NCI-H1092 treated with DMSO at 0.1 percent for 48 hours (cell line): ENCODE results near the gene FCGR3A.
A peak's percentile ranks its signal among the peaks of the same experiment; 100 is the strongest.
"Not testable (repeated sequence)": the region's sequence is repeated elsewhere in the genome, so short reads cannot be mapped to it uniquely, and the experiment has no call there.

Experiments used
- DNase-seq: peaks from one replicate; lab custom pipeline; 2025; lab: John Stamatoyannopoulos, UW

FCGR3A gene

GRCh38 chr1:161530158-161530557, 19.5 kb downstream of the FCGR3A start:
- DNase-seq: peak; percentile 81

- DNase-seq: not testable (repeated sequence)
Measured at GRCh38 chr1:161529463-161530104, 20.0 kb downstream of the FCGR3A start.

- DNase-seq: not testable (repeated sequence)
Measured at GRCh38 chr1:161528550-161528949, 21.1 kb downstream of the FCGR3A start.

GRCh38 chr1:161525918-161526317, 23.7 kb downstream of the FCGR3A start:
- not testable (repeated sequence) for DNase-seq

- DNase-seq: not testable (repeated sequence)
Measured at GRCh38 chr1:161525321-161525720, 24.3 kb downstream of the FCGR3A start.

GRCh38 chr1:161524742-161525291, 24.8 kb downstream of the FCGR3A start:
- DNase-seq: not testable (repeated sequence)

- DNase-seq: peak; percentile 87
Measured at GRCh38 chr1:161523817-161524741, 25.5 kb downstream of the FCGR3A start, which contains the start of gene HSPA6. Gene HSPA6 (plus strand): TSS chr1:161524540. CDS start chr1:161524659, 119 bp downstream.

GRCh38 chr1:161523041-161523816, 26.4 kb downstream of the FCGR3A start:
- DNase-seq: not testable (repeated sequence)

GRCh38 chr1:161513953-161514352, 35.7 kb downstream of the FCGR3A start:
- DNase-seq: not testable (repeated sequence)

GRCh38 chr1:161513448-161513780, 36.2 kb downstream of the FCGR3A start:
- not testable (repeated sequence) for DNase-seq

- not testable (repeated sequence) for DNase-seq
Measured at GRCh38 chr1:161512636-161513447, 36.8 kb downstream of the FCGR3A start.

- peak; percentile 80 for DNase-seq
Measured at GRCh38 chr1:161511756-161512060, 37.9 kb downstream of the FCGR3A start.

- peak; percentile 99 for DNase-seq
Measured at GRCh38 chr1:161511018-161511755, 38.4 kb downstream of the FCGR3A start.

GRCh38 chr1:161510477-161510876, 39.1 kb downstream of the FCGR3A start:
- DNase-seq: no peak

- DNase-seq: no peak
Measured at GRCh38 chr1:161506336-161507223, 43.0 kb downstream of the FCGR3A start.

- DNase-seq: no peak
Measured at GRCh38 chr1:161505686-161506085, 43.9 kb downstream of the FCGR3A start.

GRCh38 chr1:161503394-161503748, 46.2 kb downstream of the FCGR3A start:
- DNase-seq: no peak

GRCh38 chr1:161502641-161503393, 46.8 kb downstream of the FCGR3A start:
- no peak for DNase-seq

- DNase-seq: peak; percentile 98
Measured at GRCh38 chr1:161502181-161502580, 47.4 kb downstream of the FCGR3A start.
